Pancreas (tissue), 10 donors: ENCODE results near the gene MACROD2. TPM values are rescaled to one million over a fixed set of nuclear protein-coding genes. Genes with fewer than 3 reads are reported as not detected.

Experiments
- ATAC-seq, 4 donors: fragments of 200-7000 bp; cut with Tn5 transposase; one replicate each; pipeline versions ENCODE4 v1.8.0 to v1.9.1; 2020; ENCODE audit warnings: mild to moderate bottlenecking in 4 of 4, moderate library complexity in 4 of 4
- DNase-seq, 6 donors: peaks; one replicate each; pipeline ENCODE4 v3.0.0-alpha.2; 2020
- FAIRE-seq: peaks from 2 replicates; lab custom pipeline; 2012; peaks lifted over from hg19 to GRCh38; lab: Jason Lieb, UNC
- H3K27ac ChIP-seq, 4 donors: fragments of 200-600 bp; sonication (generic); 1 replicate in 3 of 4; 2 replicates in 1 of 4; pipeline versions ENCODE4 v1.5.0 to v1.8.0; 2020
- H3K27me3 ChIP-seq, 4 donors: fragments of 200-600 bp; one replicate each; pipeline ENCODE4 v1.8.0; 2021
- H3K36me3 ChIP-seq, 3 donors: fragments of 200-600 bp; sonication (generic) in 1 of 3; one replicate each; pipeline versions ENCODE4 v1.5.0 to v1.8.0; 2020 to 2021
- H3K4me1 ChIP-seq, 3 donors: fragments of 200-600 bp; one replicate each; pipeline ENCODE4 v1.8.0; 2021
- H3K4me3 ChIP-seq, 4 donors: fragments of 200-600 bp; sonication (generic) in 2 of 4; one replicate each; pipeline versions ENCODE4 v1.5.0 to v1.8.0; 2020 to 2021
- H3K9me3 ChIP-seq, 4 donors: fragments of 200-600 bp; one replicate each; pipeline ENCODE4 v1.8.0; 2021
- WGBS, 2 donors: extraction: QIAGEN DNeasy Blood & Tissue Kit; methylation state at CpG; one replicate each; pipeline ENCODE4 v1.1.7; 2013; 5-methylcytosine and 5-hydroxymethylcytosine counted together
- intact Hi-C, 3 donors: fragments of 100-400 bp; cut with DNase I; formaldehyde crosslinking; loops; one replicate each; pipeline versions ENCODE4 v1.11.1 to v1.14.2; 2022
- polyA plus RNA-seq, 2 donors: library from polyadenylated mRNA; stranded (reverse); fragments of 200-250 nt; gene quantifications; one replicate each; pipeline ENCODE4 v1.2.3, GENCODE V29; 2013
- total RNA-seq, 6 donors: library from RNA; stranded (reverse); fragmentation: NEBNext Ultra II Directional in 4 of 6; extraction: Animal tissue kit (Norgen Biotek cat#: 25700) in 4 of 6; gene quantifications; one replicate each; pipeline versions ENCODE4 v1.2.1 to v1.2.4, GENCODE V29; 2021 to 2023
- TF ChIP-seq, protein P1 (sequence below), 4 donors: fragments of 200-600 bp; sonication (generic) in 3 of 4; IDR thresholded peaks; one replicate each; pipeline versions ENCODE4 v1.5.0 to v1.8.0; 2021; ENCODE audit warnings: antibody characterized with exemption in 4 of 4
- donor health status: healthy with polysubstance abuse.
- donor health status: DM: no; HTN: no; CAD: no; lungs with moderate emphysema.
- donor health status: DM: no; HTN: no; CAD: no.
- donor health status: control.
- donor health status: control.
- donor health status: Bipolar disorder and iron deficiency.
- donor health status: DM: yes; HTN: yes; CAD: no.
- donor health status: DM: no; HTN: no; CAD: no.
- donor health status: DM: no; HTN: no; CAD: no.
- donor health status: DM: yes; HTN: yes; CAD: no.

The MACROD2 gene
- total and polyA plus RNA-seq, 8 donors, result 1.7 to 4.9 (median 2.7) TPM

- ATAC-seq (no peak), FAIRE-seq (no peak), DNase-seq (no peak)
- H3K4me3 ChIP-seq, result no peak overlapping the region
- H3K27me3 ChIP-seq, result no peaks in the 10 kb centered on the region
- H3K36me3 ChIP-seq, result no peaks in the 10 kb centered on the region
- no peaks in the 10 kb centered on the region for H3K9me3 ChIP-seq
- WGBS, 2 donors, result 72 to 77% methylated on average over 2 of the region's 2 CpGs
- no peaks in the 10 kb centered on the region for H3K4me1 ChIP-seq
- no peak overlapping the region for H3K27ac ChIP-seq
- TF ChIP-seq, protein P1, sequence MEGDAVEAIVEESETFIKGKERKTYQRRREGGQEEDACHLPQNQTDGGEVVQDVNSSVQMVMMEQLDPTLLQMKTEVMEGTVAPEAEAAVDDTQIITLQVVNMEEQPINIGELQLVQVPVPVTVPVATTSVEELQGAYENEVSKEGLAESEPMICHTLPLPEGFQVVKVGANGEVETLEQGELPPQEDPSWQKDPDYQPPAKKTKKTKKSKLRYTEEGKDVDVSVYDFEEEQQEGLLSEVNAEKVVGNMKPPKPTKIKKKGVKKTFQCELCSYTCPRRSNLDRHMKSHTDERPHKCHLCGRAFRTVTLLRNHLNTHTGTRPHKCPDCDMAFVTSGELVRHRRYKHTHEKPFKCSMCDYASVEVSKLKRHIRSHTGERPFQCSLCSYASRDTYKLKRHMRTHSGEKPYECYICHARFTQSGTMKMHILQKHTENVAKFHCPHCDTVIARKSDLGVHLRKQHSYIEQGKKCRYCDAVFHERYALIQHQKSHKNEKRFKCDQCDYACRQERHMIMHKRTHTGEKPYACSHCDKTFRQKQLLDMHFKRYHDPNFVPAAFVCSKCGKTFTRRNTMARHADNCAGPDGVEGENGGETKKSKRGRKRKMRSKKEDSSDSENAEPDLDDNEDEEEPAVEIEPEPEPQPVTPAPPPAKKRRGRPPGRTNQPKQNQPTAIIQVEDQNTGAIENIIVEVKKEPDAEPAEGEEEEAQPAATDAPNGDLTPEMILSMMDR (IDR thresholded peaks at IDR 0.05), result no peak
- intact Hi-C loops, result no loop called here
These were observed 621.8 kb downstream of the MACROD2 start for GRCh38 chr20:14617123-14617522.

DNA sequence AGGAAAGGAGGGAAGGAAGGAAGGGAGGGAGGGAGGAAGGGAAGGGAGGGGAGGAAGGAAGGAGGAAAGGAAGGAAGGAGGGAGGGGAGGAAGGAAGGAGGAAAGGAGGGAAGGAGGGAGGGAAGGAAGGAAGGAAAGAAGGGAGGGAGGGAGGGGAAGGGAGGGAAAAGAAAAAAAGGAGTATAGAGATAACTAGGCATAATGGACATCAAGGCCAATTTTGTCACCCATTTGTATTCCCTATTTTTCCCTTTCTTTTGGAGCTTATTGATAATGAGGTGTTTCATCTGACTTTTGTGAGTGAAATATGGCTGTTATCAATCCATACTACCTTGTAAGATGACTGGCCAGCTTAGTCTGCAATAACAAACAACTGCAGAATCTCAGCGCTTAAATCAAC, 624.1 kb downstream of the MACROD2 start:
- TF ChIP-seq, protein P1 (IDR thresholded peaks at IDR 0.05), result no peak
- ATAC-seq, result no peak
- 79 to 80% methylated on average over 1 of the region's 1 CpG for WGBS, 2 donors
- Histone ChIP-seq H3K27ac (no peak overlapping the region), H3K4me3 (no peak overlapping the region), H3K27me3 (no peaks in the 10 kb centered on the region), H3K4me1 (no peaks in the 10 kb centered on the region), H3K9me3 (no peaks in the 10 kb centered on the region), H3K36me3 (no peaks in the 10 kb centered on the region)
- no peak for DNase-seq
- no peak for FAIRE-seq
- intact Hi-C loops, result no loop called here

- H3K27ac ChIP-seq, result no peak overlapping the region
- H3K36me3 ChIP-seq, result no peaks in the 10 kb centered on the region
- DNase-seq (no peak), ATAC-seq (peak in 1 of 4 donors; percentile 41), FAIRE-seq (no peak)
- TF ChIP-seq, protein P1 (IDR thresholded peaks at IDR 0.05), result no peak
- H3K27me3 ChIP-seq, result no peaks in the 10 kb centered on the region
- H3K9me3 ChIP-seq, result no peaks in the 10 kb centered on the region
- H3K4me3 ChIP-seq, result no peak overlapping the region
- 60 to 65% methylated on average over 2 of the region's 2 CpGs for WGBS, 2 donors
- H3K4me1 ChIP-seq, result no peaks in the 10 kb centered on the region
- intact Hi-C loops, result no loop called here
These were observed 627.5 kb downstream of the MACROD2 start for GRCh38 chr20:14622796-14623195.

DNA sequence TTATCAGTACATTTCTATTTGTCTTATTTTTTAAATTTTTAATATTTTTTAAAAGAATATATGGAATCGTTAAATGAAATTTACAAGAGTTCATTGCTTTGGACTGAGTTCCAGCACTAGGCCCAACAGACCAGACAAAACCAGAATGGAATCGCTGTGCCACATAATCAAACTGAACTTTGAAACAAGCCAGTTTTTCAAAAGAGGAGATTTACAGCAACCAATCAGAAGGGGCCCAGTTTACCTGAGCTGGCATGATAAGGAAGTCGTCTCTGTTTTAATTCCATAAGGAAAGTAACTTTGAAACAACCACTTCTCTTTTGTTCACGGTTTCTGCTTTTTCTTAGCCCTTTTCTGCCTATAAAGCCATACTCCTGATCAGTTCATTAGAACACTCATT, 635.7 kb downstream of the MACROD2 start:
- intact Hi-C loops, result no loop called here
- FAIRE-seq, result no peak

GRCh38 chr20:14632906-14633305, 637.6 kb downstream of the MACROD2 start:
- ATAC-seq (no peak), DNase-seq (no peak), FAIRE-seq (no peak)
- TF ChIP-seq, protein P1 (IDR thresholded peaks at IDR 0.05), result no peak
- Histone ChIP-seq H3K27me3 (no peaks in the 10 kb centered on the region), H3K4me3 (no peak overlapping the region), H3K36me3 (no peaks in the 10 kb centered on the region), H3K9me3 (no peaks in the 10 kb centered on the region), H3K27ac (no peak overlapping the region), H3K4me1 (no peaks in the 10 kb centered on the region)
- WGBS, 2 donors, result 89 to 91% methylated on average over 6 of the region's 6 CpGs
- intact Hi-C loops, result no loop called here

More for the DNA sequence above, 635.7 kb downstream of the MACROD2 start:
- TF ChIP-seq, protein P1 (IDR thresholded peaks at IDR 0.05), result no peak
- WGBS, 2 donors, result 72 to 74% methylated on average over 4 of the region's 4 CpGs
- H3K9me3 ChIP-seq, result no peaks in the 10 kb centered on the region
- H3K27ac ChIP-seq, result no peak overlapping the region
- H3K27me3 ChIP-seq, result no peaks in the 10 kb centered on the region
- no peak for DNase-seq
- no peaks in the 10 kb centered on the region for H3K36me3 ChIP-seq
- no peak for ATAC-seq
- H3K4me1 ChIP-seq, result no peaks in the 10 kb centered on the region
- no peak overlapping the region for H3K4me3 ChIP-seq
